Adrenal gland (tissue), 12 donors: ENCODE data around the gene ACAA2. TPM values are rescaled to one million over a fixed set of nuclear protein-coding genes. Genes with fewer than 3 reads are reported as not detected.

Experiments used
- DNase-seq, 7 donors: peaks; one replicate each; pipeline ENCODE4 v3.0.0-alpha.2; 2019 to 2020
- H3K27ac ChIP-seq, 5 donors: fragments of 200-600 bp; sonication (generic) in 4 of 5; 1 replicate in 3 of 5; 2 replicates in 2 of 5; pipeline versions ENCODE4 v1.5.1 to v1.8.0; 2016 to 2020; ENCODE audit warnings: mild to moderate bottlenecking in 1 of 5
- H3K27me3 ChIP-seq: fragments of 200-600 bp; 2 replicates; pipeline ENCODE4 v1.8.0; 2021
- H3K36me3 ChIP-seq, 2 donors: fragments of 200-600 bp; replicated peaks in 1 of 2; 1 replicate in 1 of 2; 2 replicates in 1 of 2; pipeline versions ENCODE4 v1.5.1 to v1.8.0; 2018 to 2022
- H3K4me1 ChIP-seq, 2 donors: fragments of 200-600 bp; replicated peaks in 1 of 2; 1 replicate in 1 of 2; 2 replicates in 1 of 2; pipeline versions ENCODE4 v1.5.1 to v1.8.0; 2018 to 2021
- H3K4me3 ChIP-seq, 4 donors: fragments of 200-600 bp; sonication (generic) in 3 of 4; one replicate each; pipeline ENCODE4 v1.5.1; 2016 to 2018
- H3K9me3 ChIP-seq, 3 donors: fragments of 200-600 bp; sonication (generic) in 1 of 3; replicated peaks in 1 of 3; 1 replicate in 2 of 3; 2 replicates in 1 of 3; pipeline versions ENCODE4 v1.5.1 to v1.8.0; 2016 to 2021
- POLR2A ChIP-seq, 2 donors: fragments of 450-650 bp; IDR thresholded peaks; one replicate each; pipeline ENCODE4 v1.6.1; 2017; ENCODE audit warnings: antibody characterized with exemption in 2 of 2, mild to moderate bottlenecking in 2 of 2, moderate library complexity in 1 of 2
- WGBS, 4 donors: extraction: QIAGEN DNeasy Blood & Tissue Kit in 2 of 4; methylation state at CpG; one replicate each; pipeline versions ENCODE4 v1.1.5 to v1.1.7; 2013 to 2017; 5-methylcytosine and 5-hydroxymethylcytosine counted together
- intact Hi-C, 2 donors: fragments of 100-400 bp; cut with DNase I; formaldehyde crosslinking; loops; one replicate each; pipeline versions ENCODE4 v1.14.1 to v1.15.0; 2022 to 2023
- polyA plus RNA-seq, 3 donors: library from polyadenylated mRNA; stranded (reverse); fragments of 200-250 nt in 2 of 3; fragments of 350-450 nt in 1 of 3; fragmentation: Illumina TruSeq in 1 of 3; extraction: RNeasy Lipid Tissue Mini Kit (QIAGEN cat#74804) in 1 of 3; gene quantifications; one replicate each; pipeline ENCODE4 v1.2.3, GENCODE V29; 2013 to 2014
- total RNA-seq, 9 donors: library from RNA; depleted of rRNA in 4 of 9; stranded (reverse); fragments of >200 nt in 4 of 9; fragments of 120-200 nt in 1 of 9; fragmentation: NEBNext Ultra II Directional in 1 of 9; extraction: Animal tissue kit (Norgen Biotek cat#: 25700) in 1 of 9; gene quantifications; one replicate each; pipeline versions ENCODE4 v1.1.0 to v1.2.4, GENCODE V29; 2013 to 2023
- TF ChIP-seq, protein P1 (sequence below), 6 experiments: fragments of 450-650 bp in 4 of 6; fragments of 200-600 bp in 2 of 6; sonication (generic) in 1 of 6; IDR thresholded peaks; 1 replicate in 5 of 6; 2 replicates in 1 of 6; pipeline versions ENCODE4 v1.5.1 to v1.8.0; 2016 to 2021; ENCODE audit warnings: antibody characterized with exemption in 6 of 6, mild to moderate bottlenecking in 2 of 6, moderate library complexity in 1 of 6
- donor health status: healthy with polysubstance abuse.
- donor health status: Bipolar disorder and iron deficiency.
- donor health status: DM: yes; HTN: yes; CAD: no.
- donor health status: DM: no; HTN: no; CAD: no.
- donor health status: DM: no; HTN: no; CAD: no.
- donor health status: DM: yes; HTN: yes; CAD: no.

Gene ACAA2
- total and polyA plus RNA-seq, 12 donors = 21.4 to 197 (median 105) TPM

DNA sequence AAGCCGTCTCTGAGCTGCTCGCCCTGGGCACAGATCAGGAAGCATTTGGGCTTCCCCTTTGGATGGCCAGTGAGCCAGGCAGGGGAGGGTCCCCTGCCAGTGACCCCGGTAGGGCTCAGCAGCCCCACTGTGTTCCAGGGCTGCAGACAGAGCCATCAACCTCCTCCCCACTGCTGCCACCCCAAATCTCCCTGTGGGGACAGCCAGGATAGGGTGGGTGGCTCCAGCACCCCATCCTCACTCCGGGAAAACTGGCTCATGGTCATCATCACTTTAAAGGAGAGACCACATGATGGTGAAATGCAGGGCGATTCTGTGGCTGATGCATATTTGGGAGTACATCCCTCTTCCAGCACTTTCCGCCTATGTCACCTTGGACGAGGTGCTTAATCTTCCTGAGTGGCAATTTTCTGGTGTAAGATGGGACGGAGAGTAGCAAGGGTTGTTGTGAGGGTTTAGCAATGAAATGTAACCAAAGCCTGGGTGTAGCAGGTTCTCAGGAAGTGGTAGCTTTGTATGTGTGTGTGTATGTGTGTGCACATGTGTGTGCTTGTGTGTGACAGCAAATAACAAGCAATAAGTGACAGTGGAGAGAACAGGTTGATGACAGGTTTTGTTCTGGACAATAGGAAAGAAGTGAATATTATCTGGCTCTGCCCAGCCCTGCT lies 61.8 kb downstream of the ACAA2 start:
- DNase-seq = no peak
- intact Hi-C loops = no loop called here
- no peaks in the 10 kb centered on the region for H3K36me3 ChIP-seq
- 54 to 74% (median 62%) methylated on average over 5 to 8 of the region's 8 CpGs for WGBS, 4 donors
- H3K27ac ChIP-seq = no peak overlapping the region
- H3K27me3 ChIP-seq = no peaks in the 10 kb centered on the region
- H3K4me3 ChIP-seq = no peak overlapping the region
- H3K9me3 ChIP-seq = no peaks in the 10 kb centered on the region
- TF ChIP-seq, protein P1, sequence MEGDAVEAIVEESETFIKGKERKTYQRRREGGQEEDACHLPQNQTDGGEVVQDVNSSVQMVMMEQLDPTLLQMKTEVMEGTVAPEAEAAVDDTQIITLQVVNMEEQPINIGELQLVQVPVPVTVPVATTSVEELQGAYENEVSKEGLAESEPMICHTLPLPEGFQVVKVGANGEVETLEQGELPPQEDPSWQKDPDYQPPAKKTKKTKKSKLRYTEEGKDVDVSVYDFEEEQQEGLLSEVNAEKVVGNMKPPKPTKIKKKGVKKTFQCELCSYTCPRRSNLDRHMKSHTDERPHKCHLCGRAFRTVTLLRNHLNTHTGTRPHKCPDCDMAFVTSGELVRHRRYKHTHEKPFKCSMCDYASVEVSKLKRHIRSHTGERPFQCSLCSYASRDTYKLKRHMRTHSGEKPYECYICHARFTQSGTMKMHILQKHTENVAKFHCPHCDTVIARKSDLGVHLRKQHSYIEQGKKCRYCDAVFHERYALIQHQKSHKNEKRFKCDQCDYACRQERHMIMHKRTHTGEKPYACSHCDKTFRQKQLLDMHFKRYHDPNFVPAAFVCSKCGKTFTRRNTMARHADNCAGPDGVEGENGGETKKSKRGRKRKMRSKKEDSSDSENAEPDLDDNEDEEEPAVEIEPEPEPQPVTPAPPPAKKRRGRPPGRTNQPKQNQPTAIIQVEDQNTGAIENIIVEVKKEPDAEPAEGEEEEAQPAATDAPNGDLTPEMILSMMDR (IDR thresholded peaks at IDR 0.05) = no peak
- TF ChIP-seq POLR2A (IDR thresholded peaks at IDR 0.05) = no peak
- H3K4me1 ChIP-seq = no peaks in the 10 kb centered on the region

DNA sequence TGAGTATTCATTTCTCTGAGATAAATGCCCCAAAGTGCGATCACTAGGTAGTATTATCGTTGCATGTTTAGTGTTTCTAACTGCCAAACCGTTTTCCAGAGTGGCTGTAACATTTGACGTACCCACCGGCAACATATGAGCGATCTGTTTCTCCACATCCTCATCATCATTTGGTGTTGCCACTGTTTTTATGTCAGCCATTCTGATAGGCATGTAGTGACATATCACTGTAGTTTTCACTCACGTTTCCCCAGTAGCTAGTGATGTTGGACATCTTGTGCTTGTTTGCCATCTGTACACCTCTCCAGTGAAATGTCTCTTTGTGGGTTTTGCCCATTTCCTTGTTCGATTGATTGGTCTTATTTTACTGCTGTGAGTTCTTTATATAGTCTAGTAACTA lies 63.8 kb downstream of the ACAA2 start:
- Histone ChIP-seq H3K27me3 (no peaks in the 10 kb centered on the region), H3K4me3 (no peak overlapping the region), H3K36me3 (no peaks in the 10 kb centered on the region), H3K4me1 (no peaks in the 10 kb centered on the region), H3K9me3 (no peaks in the 10 kb centered on the region), H3K27ac (no peak overlapping the region)
- intact Hi-C loops = no loop called here
- TF ChIP-seq POLR2A (IDR thresholded peaks at IDR 0.05) = no peak
- TF ChIP-seq, protein P1 (IDR thresholded peaks at IDR 0.05) = no peak
- WGBS, 4 donors = 66 to 70% (median 67%) methylated on average over 8 of the region's 8 CpGs
- no peak for DNase-seq

DNA sequence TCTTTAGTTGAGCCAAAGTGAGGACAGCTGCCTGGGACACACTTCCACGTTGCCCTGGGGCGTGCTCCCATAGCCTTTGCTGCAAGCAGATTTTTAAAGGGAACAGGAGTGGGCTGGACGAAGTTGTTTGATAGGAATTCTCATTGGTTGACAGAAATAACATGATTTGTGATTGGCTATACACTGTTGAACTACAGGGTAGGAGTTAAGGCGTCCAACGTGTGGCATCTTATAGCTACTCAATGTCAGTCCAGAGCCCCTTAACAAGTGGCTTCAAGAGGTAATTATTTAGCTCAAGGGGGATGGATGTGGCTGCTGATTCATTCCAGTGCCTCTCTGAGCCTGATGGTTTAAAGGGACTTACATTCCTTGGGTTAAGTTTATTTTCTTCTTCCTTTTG lies 65.5 kb downstream of the ACAA2 start:
- Histone ChIP-seq H3K27ac (no peak overlapping the region), H3K27me3 (no peaks in the 10 kb centered on the region), H3K4me1 (no peaks in the 10 kb centered on the region), H3K36me3 (no peaks in the 10 kb centered on the region), H3K4me3 (no peak overlapping the region), H3K9me3 (no peaks in the 10 kb centered on the region)
- intact Hi-C loops = no loop called here
- no peak for TF ChIP-seq POLR2A (IDR thresholded peaks at IDR 0.05)
- TF ChIP-seq, protein P1 (IDR thresholded peaks at IDR 0.05) = no peak
- DNase-seq = no peak
- 53 to 63% (median 57%) methylated on average over 5 of the region's 5 CpGs for WGBS, 4 donors

DNA sequence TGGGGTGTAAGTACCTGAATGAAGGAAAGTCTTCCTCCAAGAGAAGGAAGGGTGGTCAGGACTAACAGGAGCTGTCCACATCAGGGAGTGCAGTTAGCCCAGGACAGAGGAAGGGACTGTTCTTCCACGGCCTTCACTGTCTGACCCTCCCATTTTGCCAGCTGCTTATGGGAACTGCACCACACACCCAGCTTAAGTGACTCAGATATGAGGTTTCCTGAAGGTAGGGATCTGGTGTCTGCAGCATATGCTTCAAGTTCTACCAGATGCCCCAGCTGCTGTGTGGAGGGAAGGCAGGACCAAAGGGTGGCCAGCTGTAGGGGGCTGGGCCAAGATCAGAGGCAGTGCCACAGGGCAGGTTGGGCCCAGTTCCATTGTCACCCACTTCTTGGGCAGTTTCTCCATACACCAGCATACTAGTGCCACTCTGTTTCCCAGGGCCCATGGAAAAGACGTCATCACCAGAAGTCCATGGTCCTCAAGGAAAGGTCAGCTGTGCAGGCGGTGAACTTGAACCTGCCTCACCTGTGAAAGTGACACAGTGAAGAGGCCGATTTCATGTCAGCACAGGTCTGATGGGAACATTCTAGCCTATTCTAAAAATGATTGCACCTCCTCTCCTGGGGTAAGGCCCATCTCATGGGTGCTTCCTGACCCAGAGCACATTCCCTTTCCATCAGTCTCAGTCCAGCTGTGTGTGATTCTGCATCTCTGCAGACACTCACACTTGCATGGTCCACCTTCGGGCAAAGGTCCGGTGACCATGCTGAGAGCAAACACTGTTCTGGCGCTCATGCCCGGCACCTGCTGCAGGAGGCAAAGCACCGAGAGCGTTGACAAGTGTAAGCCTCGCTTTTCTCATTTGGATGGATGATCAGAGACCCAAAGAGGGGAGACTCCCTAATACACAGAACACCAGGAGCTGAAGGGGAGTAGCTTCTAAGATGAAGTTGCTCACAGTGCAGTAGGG lies 68.0 kb downstream of the ACAA2 start:
- Histone ChIP-seq H3K4me3 (no peak overlapping the region), H3K27me3 (no peaks in the 10 kb centered on the region), H3K36me3 (no peaks in the 10 kb centered on the region), H3K27ac (no peak overlapping the region), H3K4me1 (no peaks in the 10 kb centered on the region), H3K9me3 (no peaks in the 10 kb centered on the region)
- WGBS, 4 donors = 85 to 93% (median 87%) methylated on average over 5 to 11 of the region's 11 CpGs
- TF ChIP-seq, protein P1 (IDR thresholded peaks at IDR 0.05) = no peak
- TF ChIP-seq POLR2A (IDR thresholded peaks at IDR 0.05) = no peak
- intact Hi-C loops = no loop called here
- DNase-seq = no peak
